Stomach smooth muscle (tissue), 2 donors: Measurements from ENCODE around the gene KPNA3.
A peak's percentile ranks its signal among the peaks of the same experiment; 100 is the strongest.
"Not testable (repeated sequence)": the region's sequence is repeated elsewhere in the genome, so short reads cannot be mapped to it uniquely, and the experiment has no call there.

Experiments used
- H3K27ac ChIP-seq: one replicate; pipeline ENCODE4 v1.7.0; 2013; ENCODE audit warnings: mild to moderate bottlenecking, low read length, inconsistent platforms
- H3K27me3 ChIP-seq, 2 donors: one replicate each; pipeline ENCODE4 v1.7.0; 2013; ENCODE audit warnings: low read length in 2 of 2; ENCODE audit not compliant: insufficient read depth in 2 of 2, control insufficient read depth in 1 of 2
- H3K36me3 ChIP-seq, 2 donors: one replicate each; pipeline ENCODE4 v1.7.0; 2013; ENCODE audit warnings: low read length in 2 of 2; ENCODE audit not compliant: control insufficient read depth in 2 of 2, insufficient read depth in 2 of 2
- H3K4me1 ChIP-seq: one replicate; pipeline ENCODE4 v1.7.0; 2013; ENCODE audit warnings: low read length; ENCODE audit not compliant: control insufficient read depth, insufficient read depth
- H3K4me3 ChIP-seq, 2 donors: one replicate each; pipeline ENCODE4 v1.7.0; 2013; ENCODE audit warnings: low read length in 2 of 2
- H3K9ac ChIP-seq, 2 donors: one replicate each; pipeline ENCODE4 v1.7.0; 2013; ENCODE audit warnings: low read length in 2 of 2, mild to moderate bottlenecking in 1 of 2
- H3K9me3 ChIP-seq, 2 donors: one replicate each; pipeline ENCODE4 v1.7.0; 2013; ENCODE audit warnings: low read length in 2 of 2; ENCODE audit not compliant: control insufficient read depth in 2 of 2
- donor health status: healthy.
- donor health status: Pancreatic carcinoma.

KPNA3 gene

DNA sequence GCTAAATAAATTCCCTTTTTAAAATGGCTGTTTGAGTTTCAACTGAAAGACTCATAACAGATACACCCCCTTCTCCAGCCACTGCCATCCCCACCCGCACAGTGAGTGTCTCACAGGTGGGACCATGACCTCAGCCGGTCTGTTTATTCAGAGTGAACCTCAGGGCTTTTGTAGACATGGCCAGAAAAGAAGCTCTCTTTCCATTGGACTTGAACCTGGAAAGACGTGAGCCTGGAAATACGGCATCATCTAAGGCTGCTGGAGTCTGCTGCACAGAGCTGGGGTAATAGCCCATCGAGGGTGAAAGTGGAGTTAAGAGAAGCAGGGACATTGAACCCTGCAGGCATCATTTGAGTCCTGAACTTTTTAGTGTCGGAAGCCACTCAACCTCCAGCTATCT, 15.2 kb upstream of the KPNA3 start:
- H3K4me1 ChIP-seq, result no peaks in the 10 kb centered on the region
- H3K4me3 ChIP-seq, result no peak overlapping the region
- peaks cover 0 to 3% of the 10 kb centered on the region in 2 donors for H3K27me3 ChIP-seq
- H3K9me3 ChIP-seq, result no peaks in the 10 kb centered on the region
- H3K27ac ChIP-seq, result no peak overlapping the region
- no peak overlapping the region for H3K9ac ChIP-seq
- no peaks in the 10 kb centered on the region for H3K36me3 ChIP-seq

DNA sequence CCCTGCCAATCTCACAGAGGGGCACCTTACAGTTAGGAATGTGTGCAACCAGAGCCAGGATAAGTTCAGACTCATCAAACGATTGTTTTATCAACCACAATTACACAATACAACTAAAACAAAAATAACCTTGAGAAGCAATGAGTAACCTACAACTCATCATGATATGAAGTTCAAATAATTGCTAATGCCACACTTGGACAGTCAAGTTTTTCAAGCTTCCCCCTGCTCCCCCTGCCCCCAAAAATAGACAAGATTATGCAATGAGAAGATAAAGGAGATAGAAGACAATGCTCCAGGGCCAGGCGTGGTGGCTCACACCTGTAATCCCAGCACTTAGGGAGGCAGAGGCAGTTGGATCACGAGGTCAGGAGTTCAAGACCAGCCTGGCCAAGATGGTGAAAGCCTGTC, 13.6 kb upstream of the KPNA3 start:
- Histone ChIP-seq H3K27ac (no peak overlapping the region), H3K27me3 (peaks cover 0 to 3% of the 10 kb centered on the region in 2 donors)

DNA sequence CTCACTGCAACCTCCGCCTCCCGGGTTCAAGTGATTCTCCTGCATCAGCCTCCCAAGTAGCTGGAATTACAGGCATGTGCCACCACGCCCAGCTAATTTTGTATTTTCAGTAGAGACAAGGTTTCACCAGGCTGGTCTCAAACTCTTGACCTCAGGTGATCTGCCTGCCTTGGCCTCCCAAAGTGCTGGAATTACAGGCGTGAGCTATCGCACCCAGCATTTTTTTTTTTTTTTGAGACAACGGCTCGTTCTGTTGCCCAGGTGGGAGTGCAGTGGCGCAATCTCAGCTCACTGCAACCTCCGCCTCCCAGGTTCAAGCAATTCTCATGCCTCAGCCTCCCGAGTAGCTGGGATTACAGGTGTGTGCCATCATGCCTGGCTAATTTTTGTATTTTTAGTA, 10.6 kb upstream of the KPNA3 start:
- not testable (repeated sequence) for H3K9me3 ChIP-seq, H3K4me3 ChIP-seq, H3K27me3 ChIP-seq, H3K9ac ChIP-seq, H3K27ac ChIP-seq, H3K4me1 ChIP-seq, H3K36me3 ChIP-seq

More for the DNA sequence above, 13.6 kb upstream of the KPNA3 start:
- Histone ChIP-seq H3K9ac (no peak overlapping the region), H3K4me1 (no peaks in the 10 kb centered on the region), H3K9me3 (no peaks in the 10 kb centered on the region), H3K36me3 (no peaks in the 10 kb centered on the region), H3K4me3 (no peak overlapping the region)

DNA sequence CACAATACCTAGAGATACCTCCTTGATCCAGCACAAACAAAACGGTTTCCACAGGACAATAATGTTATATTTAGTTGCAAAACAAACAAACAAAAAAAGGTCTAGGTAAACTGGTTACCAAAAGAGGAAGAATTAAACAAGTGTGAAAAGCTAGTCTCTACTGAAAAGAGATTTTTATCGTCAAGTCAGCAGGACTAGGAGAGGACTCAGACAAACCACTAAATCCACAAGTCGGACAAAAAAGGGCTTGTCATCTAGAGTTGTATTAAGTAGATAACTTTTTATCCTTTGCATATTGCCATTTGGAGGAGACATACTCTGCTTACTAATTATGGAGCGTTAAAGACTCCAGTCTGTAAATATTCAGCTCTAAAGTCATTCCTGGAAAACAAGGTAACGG, 9.9 kb upstream of the KPNA3 start:
- Histone ChIP-seq H3K9ac (no peak overlapping the region), H3K27ac (no peak overlapping the region), H3K27me3 (no peaks in the 10 kb centered on the region), H3K4me3 (no peak overlapping the region), H3K9me3 (no peaks in the 10 kb centered on the region), H3K36me3 (no peaks in the 10 kb centered on the region), H3K4me1 (no peaks in the 10 kb centered on the region)

DNA sequence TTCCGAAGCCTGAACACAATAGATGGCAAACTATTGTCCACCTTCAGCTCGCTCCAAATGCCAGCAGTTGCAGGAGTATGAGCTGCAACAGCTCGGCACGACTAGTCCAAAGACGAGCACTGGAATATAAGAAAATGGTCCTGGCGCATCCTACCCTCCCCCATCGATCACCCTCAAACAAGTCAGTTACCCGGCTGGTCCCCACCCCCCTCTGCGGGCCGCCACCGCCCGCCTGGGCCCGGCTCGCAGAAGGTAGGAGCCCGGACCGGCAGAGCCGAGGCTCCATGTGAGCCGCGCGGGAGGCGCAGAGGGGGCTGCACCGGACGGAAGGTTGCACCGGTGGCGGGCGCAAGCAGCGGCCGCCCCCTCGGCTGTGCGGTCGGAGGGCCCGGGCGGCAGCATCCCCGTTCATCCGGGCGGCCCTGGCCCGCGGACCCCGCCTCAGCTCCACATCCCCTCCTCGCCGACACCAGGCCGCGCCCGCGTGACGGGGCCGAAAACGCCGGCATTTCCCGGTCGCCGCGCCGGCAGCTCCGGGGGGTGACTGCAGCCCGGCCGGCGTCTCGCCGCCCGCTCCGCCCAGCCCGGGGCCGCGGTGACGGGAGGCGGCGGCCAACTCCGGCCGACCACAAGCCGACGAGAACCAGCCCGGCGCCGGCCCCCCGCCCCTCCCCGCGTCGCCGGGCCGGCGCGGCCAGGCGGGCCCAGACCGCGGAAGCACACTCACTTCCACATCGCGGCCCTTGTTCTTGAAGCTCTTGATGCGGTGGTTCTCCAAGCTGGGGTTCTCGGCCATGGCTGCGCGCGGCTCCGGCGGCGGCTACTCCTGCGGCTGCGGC, 552 bp downstream of the KPNA3 start:
- peak overlapping the region; percentile 83 to 91 for H3K4me3 ChIP-seq
- peaks cover 9% of the 10 kb centered on the region for H3K4me1 ChIP-seq
- H3K27ac ChIP-seq, result peak overlapping the region; percentile 73
- H3K36me3 ChIP-seq, result no peaks in the 10 kb centered on the region
- no peaks in the 10 kb centered on the region for H3K27me3 ChIP-seq
- peak overlapping the region; percentile 58 to 68 for H3K9ac ChIP-seq
- no peaks in the 10 kb centered on the region for H3K9me3 ChIP-seq

DNA sequence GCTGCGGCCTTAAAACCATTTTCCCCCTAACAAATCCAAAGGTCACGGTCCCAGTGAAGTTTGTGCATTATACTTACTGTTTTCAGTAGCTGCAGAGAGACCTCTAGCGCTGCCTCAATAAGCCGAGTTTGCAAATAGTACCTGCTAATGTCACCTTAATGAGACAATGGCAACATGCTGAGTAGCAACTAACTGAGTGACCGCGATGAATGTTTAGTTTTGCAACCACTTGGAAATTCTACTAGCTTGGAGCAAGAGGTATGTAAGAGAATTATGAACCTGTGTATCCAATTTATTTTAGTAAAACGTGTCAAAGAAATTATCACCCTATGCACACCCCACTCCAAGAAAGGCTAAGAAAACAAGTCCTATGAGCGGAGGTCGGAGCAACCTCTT, 1.2 kb downstream of the KPNA3 start:
- H3K9ac ChIP-seq, result peak overlapping the region; percentile 58 to 68
- H3K36me3 ChIP-seq, result no peaks in the 10 kb centered on the region
- H3K27ac ChIP-seq, result peak overlapping the region; percentile 73

DNA sequence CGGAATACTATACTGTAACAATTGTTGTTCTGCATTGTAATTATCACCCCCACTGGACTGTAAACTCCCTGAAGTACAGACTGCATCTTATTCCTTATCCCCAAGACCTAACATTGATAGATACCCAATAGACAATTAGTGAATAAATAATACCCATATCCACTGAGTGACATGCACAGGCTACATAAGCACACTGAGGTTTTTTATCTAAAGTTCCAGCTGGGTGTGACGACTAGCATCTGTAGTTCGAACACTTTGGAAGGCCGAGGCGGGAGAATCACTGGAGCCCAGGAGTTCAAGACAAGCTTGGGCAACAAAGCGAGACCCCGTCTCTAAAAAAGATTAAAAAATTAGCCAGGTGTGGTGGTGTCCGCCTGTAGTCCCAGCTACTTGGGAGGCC, 2.5 kb downstream of the KPNA3 start:
- Histone ChIP-seq H3K27ac (no peak overlapping the region), H3K4me1 (peaks cover 9% of the 10 kb centered on the region), H3K9me3 (no peaks in the 10 kb centered on the region), H3K27me3 (no peaks in the 10 kb centered on the region), H3K4me3 (no peak overlapping the region), H3K9ac (no peak overlapping the region), H3K36me3 (no peaks in the 10 kb centered on the region)

More for the DNA sequence above, 1.2 kb downstream of the KPNA3 start:
- Histone ChIP-seq H3K4me3 (peak overlapping the region; percentile 83 to 91), H3K27me3 (no peaks in the 10 kb centered on the region), H3K4me1 (peaks cover 9% of the 10 kb centered on the region), H3K9me3 (no peaks in the 10 kb centered on the region)

DNA sequence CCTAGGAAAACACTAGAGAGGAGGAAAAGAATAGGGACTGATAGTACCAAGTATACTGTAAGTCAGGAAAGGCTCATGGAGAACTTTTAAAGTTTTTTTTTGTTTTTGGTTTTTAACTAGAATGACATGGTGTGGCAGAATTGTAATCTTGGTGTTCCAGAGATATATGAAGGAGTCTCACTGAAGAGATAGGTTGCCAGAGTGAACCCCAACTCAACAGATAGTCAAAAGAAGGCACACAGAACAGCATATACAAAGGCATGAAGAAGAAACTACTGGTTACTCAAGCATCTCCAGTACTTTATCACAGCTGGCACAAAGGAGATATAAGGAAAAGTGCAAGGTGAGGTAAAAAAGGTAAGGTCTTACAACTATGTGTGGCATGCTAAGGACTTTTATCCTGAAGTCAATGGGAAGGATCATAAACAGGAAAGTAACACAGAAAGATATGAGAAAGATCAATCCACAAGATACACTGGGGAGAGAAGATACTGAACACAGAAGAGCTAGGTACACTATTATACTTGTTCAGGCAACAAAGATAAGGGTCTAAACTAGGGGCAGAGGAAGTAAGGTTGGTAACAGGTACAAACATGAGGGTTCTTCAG, 6.0 kb downstream of the KPNA3 start:
- no peak overlapping the region for H3K9ac ChIP-seq
- H3K9me3 ChIP-seq, result no peaks in the 10 kb centered on the region

DNA sequence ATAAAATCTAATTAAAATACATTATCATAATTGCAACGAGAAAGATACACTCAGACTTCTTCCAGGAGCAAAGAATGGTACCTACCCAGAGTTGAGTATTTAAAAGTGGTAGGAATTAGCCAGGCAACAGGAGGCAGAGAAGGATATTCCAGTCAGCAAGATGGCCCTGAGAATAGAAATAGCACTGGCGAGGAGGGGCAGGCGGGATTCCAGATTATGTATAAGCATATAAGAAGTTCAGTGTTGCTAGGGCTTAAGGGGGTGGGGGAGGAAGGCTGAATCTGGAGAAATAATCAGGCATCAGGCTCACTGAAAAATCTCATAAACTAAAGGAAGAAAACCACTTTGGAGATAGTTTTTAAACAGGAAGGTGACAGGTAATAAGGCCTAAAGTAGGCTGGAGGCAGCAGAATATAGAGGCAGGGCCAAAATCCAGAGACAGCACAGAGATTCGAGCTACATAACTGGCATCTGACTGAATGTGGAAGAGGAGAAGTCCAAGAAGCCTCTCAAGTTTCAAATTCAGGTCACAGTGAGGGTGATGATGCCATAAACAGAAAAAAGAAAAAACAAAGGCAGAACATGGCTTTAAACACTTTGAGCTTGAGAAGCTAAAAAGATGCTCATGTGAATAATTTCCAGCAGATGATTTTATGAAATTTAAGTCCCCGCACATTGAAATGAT, 7.5 kb downstream of the KPNA3 start:
- Histone ChIP-seq H3K9ac (no peak overlapping the region), H3K4me3 (no peak overlapping the region), H3K27me3 (no peaks in the 10 kb centered on the region), H3K27ac (no peak overlapping the region), H3K36me3 (no peaks in the 10 kb centered on the region), H3K4me1 (peaks cover under 1% of the 10 kb centered on the region), H3K9me3 (no peaks in the 10 kb centered on the region)

More for the DNA sequence above, 6.0 kb downstream of the KPNA3 start:
- Histone ChIP-seq H3K4me1 (peaks cover 3% of the 10 kb centered on the region), H3K27me3 (no peaks in the 10 kb centered on the region), H3K36me3 (no peaks in the 10 kb centered on the region), H3K4me3 (no peak overlapping the region), H3K27ac (no peak overlapping the region)

DNA sequence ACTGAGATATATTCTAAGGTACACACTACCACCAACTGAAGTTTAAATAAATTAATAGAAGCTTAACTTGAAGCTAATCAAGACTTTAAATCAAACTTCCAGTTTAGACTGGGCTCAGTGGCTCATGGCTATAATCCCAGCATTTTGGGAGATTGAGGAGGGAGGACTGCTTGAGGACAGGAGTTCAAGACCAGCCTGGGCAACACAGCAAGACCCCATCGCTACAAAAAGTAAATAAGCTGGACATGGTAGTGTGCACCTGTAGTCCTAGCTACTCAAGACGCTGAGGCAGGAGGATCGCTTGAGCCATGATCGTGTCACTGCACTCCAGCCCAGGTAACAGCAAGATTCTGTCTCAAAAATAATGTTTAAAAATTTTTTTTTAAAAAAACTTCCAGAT, 8.6 kb downstream of the KPNA3 start:
- no peak overlapping the region for H3K27ac ChIP-seq
- no peaks in the 10 kb centered on the region for H3K9me3 ChIP-seq
- no peak overlapping the region for H3K9ac ChIP-seq
- no peaks in the 10 kb centered on the region for H3K27me3 ChIP-seq
- no peaks in the 10 kb centered on the region for H3K36me3 ChIP-seq
- no peak overlapping the region for H3K4me3 ChIP-seq
- H3K4me1 ChIP-seq, result no peaks in the 10 kb centered on the region
